ENCODE results near the gene DPRX. TPM values are rescaled to one million over a fixed set of nuclear protein-coding genes. Genes with fewer than 3 reads are reported as not detected.

DPRX gene
- total RNA-seq, 1 donor from 2014 or later = not detected

DNA sequence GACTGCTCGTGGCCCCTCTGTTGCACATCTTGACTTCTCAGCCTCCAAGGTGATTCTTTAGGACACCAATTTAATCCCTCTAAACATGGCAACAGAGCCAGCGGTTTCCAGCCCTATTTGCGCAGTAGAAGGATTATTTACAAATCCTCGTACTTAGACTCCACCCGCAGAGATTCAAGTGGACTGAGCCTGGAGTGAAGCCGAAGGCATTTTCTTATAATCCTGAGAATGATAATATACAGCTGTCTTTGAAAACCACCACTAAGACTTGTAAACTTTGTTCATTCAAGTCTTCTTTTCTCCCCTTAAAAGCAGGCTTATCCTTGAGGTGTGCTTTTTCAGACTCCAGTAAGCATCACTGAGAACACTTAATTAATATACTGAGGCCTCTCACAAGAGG lies 4.8 kb upstream of the DPRX start:
- H3K36me3 Mint-ChIP-seq (ENCODE audit: low read depth) = no peaks in the 10 kb centered on the region
- TF ChIP-seq, protein P1, sequence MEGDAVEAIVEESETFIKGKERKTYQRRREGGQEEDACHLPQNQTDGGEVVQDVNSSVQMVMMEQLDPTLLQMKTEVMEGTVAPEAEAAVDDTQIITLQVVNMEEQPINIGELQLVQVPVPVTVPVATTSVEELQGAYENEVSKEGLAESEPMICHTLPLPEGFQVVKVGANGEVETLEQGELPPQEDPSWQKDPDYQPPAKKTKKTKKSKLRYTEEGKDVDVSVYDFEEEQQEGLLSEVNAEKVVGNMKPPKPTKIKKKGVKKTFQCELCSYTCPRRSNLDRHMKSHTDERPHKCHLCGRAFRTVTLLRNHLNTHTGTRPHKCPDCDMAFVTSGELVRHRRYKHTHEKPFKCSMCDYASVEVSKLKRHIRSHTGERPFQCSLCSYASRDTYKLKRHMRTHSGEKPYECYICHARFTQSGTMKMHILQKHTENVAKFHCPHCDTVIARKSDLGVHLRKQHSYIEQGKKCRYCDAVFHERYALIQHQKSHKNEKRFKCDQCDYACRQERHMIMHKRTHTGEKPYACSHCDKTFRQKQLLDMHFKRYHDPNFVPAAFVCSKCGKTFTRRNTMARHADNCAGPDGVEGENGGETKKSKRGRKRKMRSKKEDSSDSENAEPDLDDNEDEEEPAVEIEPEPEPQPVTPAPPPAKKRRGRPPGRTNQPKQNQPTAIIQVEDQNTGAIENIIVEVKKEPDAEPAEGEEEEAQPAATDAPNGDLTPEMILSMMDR (IDR thresholded peaks at IDR 0.05) = no peak
- no peak for DNase-seq (ENCODE audit: low spot score)
- H3K4me3 Mint-ChIP-seq (ENCODE audit: unreplicated experiment) = no peak overlapping the region
- no peaks in the 10 kb centered on the region for H3K4me1 Mint-ChIP-seq (ENCODE audit: low read depth)
- H3K27ac Mint-ChIP-seq (ENCODE audit: unreplicated experiment) = no peak overlapping the region
- peaks cover 16% of the 10 kb centered on the region for H3K9me3 Mint-ChIP-seq (ENCODE audit: low read depth)
- H3K27me3 Mint-ChIP-seq (ENCODE audit: low read depth) = no peaks in the 10 kb centered on the region

DNA sequence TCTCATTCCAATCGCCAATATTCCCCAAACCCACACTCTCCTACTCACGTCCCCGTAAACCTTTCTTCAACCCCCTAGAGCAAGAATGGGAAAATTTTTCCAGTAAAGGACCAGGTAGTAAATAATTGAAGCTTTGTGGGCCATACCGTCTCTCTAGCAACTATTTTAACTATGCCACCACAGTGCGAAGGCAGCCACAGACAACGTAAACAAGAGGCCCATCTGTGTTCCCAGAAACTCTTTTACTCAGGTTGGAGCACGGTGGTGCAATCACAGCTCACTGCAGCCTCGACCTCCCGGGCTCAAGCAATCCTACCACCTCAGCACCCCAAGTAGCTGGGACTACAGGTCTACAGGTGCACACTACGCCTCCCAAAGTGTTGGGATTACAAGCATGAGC lies 3.0 kb downstream of the DPRX start:
- H3K4me1 Mint-ChIP-seq (ENCODE audit: low read depth) = no peaks in the 10 kb centered on the region
- peaks cover 1% of the 10 kb centered on the region for H3K36me3 Mint-ChIP-seq (ENCODE audit: low read depth)
- no peak overlapping the region for H3K4me3 Mint-ChIP-seq (ENCODE audit: unreplicated experiment)
- H3K27ac Mint-ChIP-seq (ENCODE audit: unreplicated experiment) = no peak overlapping the region
- DNase-seq (ENCODE audit: low spot score) = no peak
- peaks cover 30% of the 10 kb centered on the region for H3K9me3 Mint-ChIP-seq (ENCODE audit: low read depth)
- no peaks in the 10 kb centered on the region for H3K27me3 Mint-ChIP-seq (ENCODE audit: low read depth)
- TF ChIP-seq, protein P1 (IDR thresholded peaks at IDR 0.05) = no peak

DNA sequence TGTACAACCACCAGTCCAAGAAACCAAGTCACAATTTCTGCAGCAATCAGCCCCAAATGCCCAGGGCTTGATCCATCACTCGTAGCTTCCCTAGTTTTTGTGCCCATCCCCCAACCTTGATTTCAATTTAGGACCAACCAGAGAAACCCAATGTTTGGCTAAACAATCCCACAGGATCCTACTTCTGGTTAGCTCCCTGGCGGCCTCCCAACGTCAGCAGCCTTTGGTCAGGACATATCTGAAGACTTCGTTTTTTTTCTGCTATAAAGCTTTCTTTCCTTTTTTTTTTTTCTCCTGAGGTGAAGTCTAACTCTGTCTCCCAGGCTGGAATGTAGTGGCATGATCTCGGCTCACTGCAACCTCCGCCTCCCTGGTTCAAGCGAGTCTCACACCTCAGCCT lies 7.7 kb downstream of the DPRX start:
- Mint-ChIP-seq H3K27ac (ENCODE audit: unreplicated experiment) (no peak overlapping the region), H3K9me3 (ENCODE audit: low read depth) (peaks cover 42% of the 10 kb centered on the region), H3K27me3 (ENCODE audit: low read depth) (no peaks in the 10 kb centered on the region), H3K4me1 (ENCODE audit: low read depth) (no peaks in the 10 kb centered on the region), H3K4me3 (ENCODE audit: unreplicated experiment) (no peak overlapping the region), H3K36me3 (ENCODE audit: low read depth) (peaks cover 1% of the 10 kb centered on the region)
- TF ChIP-seq, protein P1 (IDR thresholded peaks at IDR 0.05) = no peak
- no peak for DNase-seq (ENCODE audit: low spot score)

GRCh38 chr19:53642381-53643099 lies 10.7 kb downstream of the DPRX start:
- Mint-ChIP-seq H3K27me3 (ENCODE audit: low read depth) (no peaks in the 10 kb centered on the region), H3K4me1 (ENCODE audit: low read depth) (no peaks in the 10 kb centered on the region), H3K4me3 (ENCODE audit: unreplicated experiment) (no peak overlapping the region), H3K36me3 (ENCODE audit: low read depth) (no peaks in the 10 kb centered on the region), H3K27ac (ENCODE audit: unreplicated experiment) (no peak overlapping the region), H3K9me3 (ENCODE audit: low read depth) (peaks cover 31% of the 10 kb centered on the region)
- DNase-seq (ENCODE audit: low spot score) = no peak
- TF ChIP-seq, protein P1 (IDR thresholded peaks at IDR 0.05) = no peak

GRCh38 chr19:53644061-53644816 lies 12.4 kb downstream of the DPRX start:
- Mint-ChIP-seq H3K36me3 (ENCODE audit: low read depth) (no peaks in the 10 kb centered on the region), H3K27ac (ENCODE audit: unreplicated experiment) (no peak overlapping the region), H3K27me3 (ENCODE audit: low read depth) (no peaks in the 10 kb centered on the region), H3K4me1 (ENCODE audit: low read depth) (no peaks in the 10 kb centered on the region), H3K4me3 (ENCODE audit: unreplicated experiment) (no peak overlapping the region), H3K9me3 (ENCODE audit: low read depth) (peaks cover 31% of the 10 kb centered on the region)
- TF ChIP-seq, protein P1 (IDR thresholded peaks at IDR 0.05) = no peak
- no peak for DNase-seq (ENCODE audit: low spot score)

Data from chondrocyte (in vitro differentiated cells).